ENCODE results near the gene HEYL.

Gene HEYL

DNA sequence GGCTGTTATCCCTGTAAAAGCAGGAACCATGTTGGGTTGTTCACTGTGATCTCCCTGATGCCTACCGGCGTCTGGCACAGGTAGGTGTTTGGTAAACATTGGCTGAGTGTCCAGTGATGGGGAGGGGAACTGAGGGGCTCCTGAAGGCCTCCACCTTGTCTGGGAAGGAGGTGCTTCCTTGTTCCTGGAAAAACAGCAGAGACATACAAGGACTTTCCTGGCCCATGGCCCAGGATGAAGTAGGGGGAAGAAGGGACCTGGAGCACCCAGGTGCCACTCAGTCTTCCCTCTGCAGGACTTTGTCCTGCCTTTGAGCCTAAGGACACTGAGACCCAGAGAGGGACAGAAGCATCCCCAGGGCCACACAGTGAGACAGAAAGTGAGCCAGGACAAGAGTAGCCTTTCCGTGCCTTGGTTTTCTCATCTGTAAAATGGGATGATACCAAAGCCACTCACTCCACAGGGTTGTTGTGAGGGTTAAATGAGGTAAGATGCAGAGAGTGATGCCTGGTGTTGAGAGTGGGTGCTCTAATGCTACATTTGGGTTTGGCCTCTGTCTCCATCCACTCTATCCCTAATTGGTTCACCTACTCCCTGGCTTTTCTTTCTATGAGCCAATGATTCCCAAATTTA lies 6.1 kb upstream of the HEYL start:
- H3K4me3 ChIP-seq, result no peak overlapping the region
- no peak overlapping the region for H3K27ac ChIP-seq

GRCh38 chr1:39643705-39644104 lies 4.3 kb upstream of the HEYL start:
- Histone ChIP-seq H3K4me3 (no peak overlapping the region), H3K27ac (no peak overlapping the region)

DNA sequence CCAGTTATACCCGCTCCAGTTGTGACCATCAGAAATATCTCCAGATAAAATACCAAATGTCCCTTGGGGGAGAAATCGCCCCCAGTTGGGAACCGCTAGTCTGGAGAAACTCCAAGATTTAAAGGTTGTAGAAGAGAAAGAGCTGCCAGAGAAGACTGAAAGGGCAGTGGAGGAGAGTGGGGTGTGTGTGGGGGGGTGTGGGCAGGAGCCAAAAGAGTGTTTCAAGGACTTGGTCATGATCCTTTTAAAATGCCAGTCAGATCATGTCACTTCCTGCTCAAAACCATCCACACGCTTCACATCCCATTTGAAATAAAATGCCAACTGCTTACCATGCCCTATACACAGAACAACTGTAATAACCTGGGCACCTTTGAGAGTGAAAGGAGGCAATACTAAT lies 3.4 kb upstream of the HEYL start:
- Histone ChIP-seq H3K4me3 (no peak overlapping the region), H3K27ac (no peak overlapping the region)

DNA sequence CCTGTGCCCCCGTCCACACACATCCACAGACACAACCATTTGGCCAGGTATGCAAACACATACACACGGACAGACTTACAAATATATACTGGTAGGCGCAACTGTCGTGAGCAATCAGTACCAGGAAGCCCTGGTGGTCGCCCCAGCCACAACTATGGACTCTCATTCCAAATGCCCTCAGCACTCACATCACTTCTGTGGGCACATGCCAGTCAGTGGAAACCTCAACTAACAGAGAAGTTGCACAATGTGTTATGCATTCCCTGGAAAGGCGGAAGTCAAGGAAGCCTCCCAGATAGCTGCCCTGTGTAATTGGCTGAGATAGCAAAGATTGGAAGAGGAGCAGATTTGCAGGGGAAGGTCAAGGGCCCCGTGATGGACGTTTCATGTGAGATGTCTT lies 1.4 kb upstream of the HEYL start:
- no peak overlapping the region for H3K27ac ChIP-seq
- no peak overlapping the region for H3K4me3 ChIP-seq

DNA sequence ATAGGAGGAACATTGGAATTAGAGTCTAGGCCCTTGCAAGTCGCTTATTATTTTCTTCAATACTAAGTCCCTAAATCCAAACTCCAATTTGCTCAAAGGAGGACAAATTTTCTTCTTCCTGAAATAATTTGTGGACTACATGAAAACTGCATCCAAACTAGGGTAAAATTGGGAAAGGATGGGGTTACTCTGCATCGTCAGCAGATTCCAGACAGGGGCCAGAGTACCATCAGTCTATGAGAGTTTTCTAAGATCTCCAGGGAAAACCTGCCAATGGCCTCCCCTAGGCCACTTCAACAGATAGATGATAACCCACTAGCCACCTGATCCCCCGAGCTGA lies 508 bp downstream of the HEYL start:
- Histone ChIP-seq H3K27ac (peak overlapping the region in 7 of 21 experiments; percentile 34 to 74 (median 50)), H3K4me3 (peak overlapping the region; percentile 17 to 47 (median 37))

DNA sequence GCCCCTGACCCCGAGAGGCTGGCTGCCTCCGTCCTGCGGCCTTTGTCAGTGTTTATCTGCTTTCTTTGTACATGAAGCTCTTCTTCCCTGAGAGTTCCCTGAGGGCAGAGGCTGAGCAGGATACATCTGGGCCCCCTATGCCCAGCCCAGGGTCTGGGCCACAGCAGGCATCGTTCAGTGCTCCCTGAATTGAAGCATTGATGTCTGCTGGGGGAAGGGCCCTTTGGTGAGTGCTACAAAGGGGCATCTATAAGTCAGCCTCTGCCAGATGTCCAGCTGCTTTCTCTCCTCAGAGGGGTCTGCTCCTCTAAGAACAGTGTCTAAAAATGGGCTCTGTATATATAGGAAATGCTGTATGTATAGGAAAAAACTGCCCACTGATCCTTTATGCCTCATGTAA lies 2.1 kb downstream of the HEYL start:
- Histone ChIP-seq H3K27ac (no peak overlapping the region), H3K4me3 (no peak overlapping the region)

DNA sequence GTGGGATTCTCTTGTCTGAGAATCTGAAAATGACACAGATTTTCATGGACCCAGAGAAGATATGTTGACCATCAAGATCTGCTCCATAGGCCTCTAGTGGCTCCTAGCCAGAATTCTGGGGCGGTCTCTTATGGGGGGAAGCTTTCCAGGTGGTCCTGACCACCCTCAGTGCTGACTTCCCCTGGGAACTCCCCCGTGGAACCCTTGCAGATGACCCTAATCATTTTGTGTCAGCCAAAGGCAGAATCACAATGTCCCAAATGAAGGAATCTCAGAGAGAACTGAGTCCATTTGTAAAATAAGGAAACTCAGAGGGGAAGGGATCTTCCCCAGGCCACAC lies 3.6 kb downstream of the HEYL start:
- no peak overlapping the region for H3K4me3 ChIP-seq

GRCh38 chr1:39635205-39635870 lies 4.1 kb downstream of the HEYL start:
- Histone ChIP-seq H3K27ac (peak overlapping the region in 2 of 21 experiments; percentile 2 to 31), H3K4me3 (no peak overlapping the region)

More for the DNA sequence above, 3.6 kb downstream of the HEYL start:
- peak overlapping the region in 2 of 21 experiments; percentile 2 to 31 for H3K27ac ChIP-seq

DNA sequence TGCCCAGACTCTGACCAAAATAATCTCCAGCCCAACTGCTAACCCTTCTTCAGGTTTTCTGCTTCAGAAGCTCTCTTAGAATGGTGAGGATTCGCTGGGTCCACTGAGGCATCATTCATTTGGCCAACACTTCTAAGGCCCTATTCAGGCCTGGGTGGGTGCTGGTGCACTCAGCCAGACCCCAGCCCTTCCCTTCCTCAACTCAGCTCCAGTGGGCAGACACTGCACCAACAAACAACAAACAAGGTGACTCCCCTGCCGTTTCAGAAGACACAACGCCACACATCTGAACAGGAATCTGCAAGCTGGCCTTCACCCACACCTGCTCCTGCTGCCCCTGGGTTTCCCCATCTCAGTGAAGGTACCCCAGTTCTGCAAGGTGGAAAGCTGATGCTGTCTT lies 6.0 kb downstream of the HEYL start:
- Histone ChIP-seq H3K27ac (no peak overlapping the region), H3K4me3 (no peak overlapping the region)

GRCh38 chr1:39632682-39633417 lies 6.6 kb downstream of the HEYL start:
- H3K4me3 ChIP-seq, result no peak overlapping the region
- no peak overlapping the region for H3K27ac ChIP-seq

DNA sequence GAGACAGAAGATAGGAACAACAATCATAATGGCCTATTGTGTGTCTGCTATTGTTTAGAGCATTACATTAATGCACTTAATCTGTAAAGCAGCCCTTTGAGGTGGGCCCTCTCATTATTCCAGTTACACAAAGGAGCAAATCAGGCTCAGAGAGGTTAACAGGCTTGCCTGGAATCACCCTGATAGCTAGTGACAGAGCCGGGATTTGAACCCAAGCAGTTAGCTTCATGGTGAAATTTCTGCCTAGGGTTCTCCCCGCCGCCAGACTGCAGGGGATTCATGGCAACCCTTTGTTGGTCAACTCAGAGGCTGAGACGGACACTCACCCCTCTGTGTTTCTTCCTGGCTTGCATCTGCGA lies 7.1 kb downstream of the HEYL start:
- no peak overlapping the region for H3K27ac ChIP-seq

GRCh38 chr1:39631361-39632322 lies 7.8 kb downstream of the HEYL start:
- Histone ChIP-seq H3K4me3 (no peak overlapping the region), H3K27ac (no peak overlapping the region)

More for the DNA sequence above, 7.1 kb downstream of the HEYL start:
- no peak overlapping the region for H3K4me3 ChIP-seq

DNA sequence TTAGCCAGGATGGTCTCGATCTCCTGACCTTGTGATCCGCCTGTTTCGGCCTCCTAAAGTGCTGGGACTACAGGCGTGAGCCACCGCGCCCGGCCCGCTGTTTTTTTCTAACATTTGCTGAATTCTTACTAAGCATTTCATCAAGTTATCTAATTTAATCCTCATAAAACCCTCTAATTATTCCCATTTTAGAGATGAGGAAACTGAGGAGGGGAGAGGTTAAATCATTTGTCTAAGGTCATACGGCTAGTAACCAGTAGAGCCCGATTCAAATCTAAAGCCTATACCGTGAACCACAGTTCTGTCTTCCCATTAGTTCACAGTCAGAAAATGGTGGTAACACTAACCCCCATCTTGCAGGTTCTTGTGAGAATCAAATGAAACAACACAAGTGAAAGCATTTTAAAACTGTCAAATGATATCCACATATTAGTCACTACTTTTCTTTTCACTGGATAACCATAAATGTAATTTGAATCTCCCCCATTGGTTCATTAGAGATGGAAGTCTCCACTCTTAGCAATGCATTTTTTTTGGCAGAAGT lies 10.6 kb downstream of the HEYL start:
- no peak overlapping the region for H3K27ac ChIP-seq
- H3K4me3 ChIP-seq, result no peak overlapping the region

DNA sequence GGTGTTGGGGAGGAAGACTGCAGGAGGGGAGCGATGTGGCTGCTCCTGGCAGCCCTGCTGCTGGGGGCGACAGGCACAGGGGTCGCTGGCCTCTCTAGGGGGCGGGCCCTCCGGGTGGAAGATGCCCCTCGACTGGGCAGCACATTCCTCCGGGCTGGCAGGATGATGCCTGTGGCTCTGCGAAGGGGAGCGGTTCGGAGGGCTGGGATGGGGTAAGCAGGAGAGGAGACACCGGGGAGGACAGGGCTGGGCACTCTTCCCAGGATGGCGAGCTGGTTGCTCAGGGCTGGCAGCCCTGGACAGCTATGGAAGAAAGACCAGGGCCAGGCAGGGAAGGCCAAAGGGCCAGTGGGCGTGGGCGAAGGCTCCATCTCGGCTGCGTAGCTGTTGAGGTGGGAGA lies 12.8 kb downstream of the HEYL start:
- H3K27ac ChIP-seq, result no peak overlapping the region
- no peak overlapping the region for H3K4me3 ChIP-seq

DNA sequence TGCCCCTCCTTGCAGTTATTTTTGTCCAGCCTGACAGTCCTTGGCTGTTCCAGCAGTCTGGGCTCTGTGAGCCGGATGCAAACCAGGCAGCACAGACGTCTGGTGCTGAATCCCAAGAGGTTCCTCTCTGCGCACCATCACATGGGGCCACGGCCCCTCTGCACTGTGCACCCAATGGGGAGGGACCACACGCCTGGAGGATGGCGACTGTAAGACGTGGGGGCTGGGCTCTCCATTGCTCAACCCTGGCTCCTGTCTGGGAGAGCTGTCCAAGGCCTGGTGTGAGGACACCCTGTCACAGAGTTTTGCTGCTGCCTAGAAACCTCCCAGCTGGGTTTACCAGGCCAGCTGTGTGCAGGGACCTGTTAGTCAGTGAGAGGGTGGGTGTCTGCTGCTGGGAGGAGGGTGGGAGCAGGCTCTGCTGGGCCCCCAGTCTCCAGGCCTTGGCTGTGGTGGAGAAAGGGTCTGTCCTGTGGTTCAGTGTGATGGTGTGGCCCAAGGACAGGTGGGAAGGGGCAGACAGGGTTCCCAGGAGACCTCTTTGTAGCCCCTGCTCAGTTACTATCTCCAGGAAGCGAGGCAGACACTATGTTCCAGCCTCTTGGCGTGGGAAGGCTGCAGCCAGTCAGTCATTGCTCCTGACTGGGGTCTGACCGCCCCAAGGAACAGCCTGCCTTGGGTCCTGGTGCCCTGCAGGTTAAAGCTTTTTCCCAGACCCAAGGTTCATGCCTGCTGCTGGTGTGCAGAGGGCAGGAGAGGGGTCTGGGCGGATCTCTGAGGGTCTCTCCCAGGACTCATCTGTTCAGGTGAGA lies 13.8 kb downstream of the HEYL start:
- no peak overlapping the region for H3K4me3 ChIP-seq

DNA sequence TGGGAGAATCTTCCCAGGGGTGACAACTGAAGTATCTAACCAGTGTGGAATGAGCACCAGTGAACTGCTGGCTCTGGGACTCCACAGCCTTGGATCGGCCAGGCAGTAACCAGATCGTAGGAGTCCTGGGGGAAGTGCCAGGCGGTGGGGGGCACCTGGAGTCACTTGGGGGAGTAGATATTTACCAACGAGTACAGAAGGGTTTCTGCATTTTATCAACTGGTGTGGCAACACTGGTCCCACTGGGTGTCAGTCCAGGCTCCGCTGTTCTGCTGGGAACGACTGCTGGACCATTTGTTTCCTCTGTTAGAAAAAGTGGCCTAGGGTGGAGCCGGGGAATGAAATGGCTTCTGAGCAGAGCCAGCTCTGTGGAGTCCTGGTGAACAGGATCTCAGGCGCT lies 14.4 kb downstream of the HEYL start:
- H3K4me3 ChIP-seq, result no peak overlapping the region
- H3K27ac ChIP-seq, result no peak overlapping the region

More for the DNA sequence above, 13.8 kb downstream of the HEYL start:
- no peak overlapping the region for H3K27ac ChIP-seq

DNA sequence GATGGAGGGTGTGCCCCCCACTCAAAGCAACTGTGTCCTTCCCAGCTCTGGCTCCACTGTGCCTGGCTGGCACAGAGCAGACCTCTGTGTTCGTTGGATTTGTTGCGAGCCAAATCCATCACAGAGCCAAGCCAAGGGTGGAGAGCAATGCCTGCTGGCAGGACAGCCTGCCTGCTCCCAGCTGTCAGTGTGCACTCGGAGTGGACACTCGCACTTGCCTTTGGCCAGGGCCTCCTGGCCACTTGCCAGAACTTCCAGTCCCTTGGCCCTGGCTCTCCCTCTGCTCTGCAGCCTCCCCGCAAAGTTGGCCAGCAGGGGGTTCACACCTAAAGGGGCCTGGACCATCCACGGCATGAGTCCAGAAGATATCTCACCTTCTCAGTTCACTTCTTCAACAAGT lies 16.4 kb downstream of the HEYL start:
- H3K4me3 ChIP-seq, result no peak overlapping the region
- H3K27ac ChIP-seq, result no peak overlapping the region

- Histone ChIP-seq H3K27ac (no peak overlapping the region), H3K4me3 (no peak overlapping the region)
These were observed 17.0 kb downstream of the HEYL start for GRCh38 chr1:39622427-39622826.

DNA sequence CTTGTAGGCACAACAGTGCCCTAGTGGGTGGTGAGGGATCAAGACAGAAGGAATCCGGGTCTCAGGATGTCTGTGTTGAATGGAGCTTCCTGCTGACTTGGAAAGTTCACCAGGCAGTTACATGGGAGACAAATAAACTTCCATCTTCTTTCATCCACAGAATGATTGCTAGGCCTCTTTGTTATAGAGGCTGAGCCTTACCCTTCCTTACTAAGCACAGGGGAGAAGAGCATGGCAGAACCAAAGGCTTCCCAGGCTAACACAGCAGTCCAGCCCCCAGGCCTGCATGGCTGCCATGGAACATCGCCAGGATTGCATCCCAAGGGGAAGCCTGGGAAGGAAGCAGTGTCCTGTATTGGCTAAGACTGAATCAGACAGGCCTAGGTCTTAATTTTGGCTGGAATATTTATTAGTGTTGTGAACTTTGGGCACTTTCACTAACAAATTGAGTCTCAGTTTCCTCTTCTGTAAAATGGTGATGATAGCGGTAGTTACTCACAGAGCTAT lies 18.7 kb downstream of the HEYL start:
- Histone ChIP-seq H3K4me3 (no peak overlapping the region), H3K27ac (no peak overlapping the region)
